Endometrial microvascular endothelial cells (primary cell): ENCODE data around the gene NME3. TPM values are rescaled to one million over a fixed set of nuclear protein-coding genes. Genes with fewer than 3 reads are reported as not detected.

ENCODE experiments used
- in situ Hi-C: cut with HindIII; loops from 2 replicates; pipeline ENCODE4 v1.10.0; 2017; ENCODE audit warnings: low sequenced_read_pairs, low pct_unique_long_range_greater_than_20kb; ENCODE audit errors: inconsistent ontology term
- total RNA-seq: library from RNA; depleted of rRNA; stranded (reverse); fragments of >200 nt; gene quantifications from one replicate; pipeline ENCODE4 v1.2.3, GENCODE V29; 2015; ENCODE audit errors: inconsistent ontology term

NME3 gene
- total RNA-seq, 1 donor from 2014 or later, result 65.6 TPM

DNA sequence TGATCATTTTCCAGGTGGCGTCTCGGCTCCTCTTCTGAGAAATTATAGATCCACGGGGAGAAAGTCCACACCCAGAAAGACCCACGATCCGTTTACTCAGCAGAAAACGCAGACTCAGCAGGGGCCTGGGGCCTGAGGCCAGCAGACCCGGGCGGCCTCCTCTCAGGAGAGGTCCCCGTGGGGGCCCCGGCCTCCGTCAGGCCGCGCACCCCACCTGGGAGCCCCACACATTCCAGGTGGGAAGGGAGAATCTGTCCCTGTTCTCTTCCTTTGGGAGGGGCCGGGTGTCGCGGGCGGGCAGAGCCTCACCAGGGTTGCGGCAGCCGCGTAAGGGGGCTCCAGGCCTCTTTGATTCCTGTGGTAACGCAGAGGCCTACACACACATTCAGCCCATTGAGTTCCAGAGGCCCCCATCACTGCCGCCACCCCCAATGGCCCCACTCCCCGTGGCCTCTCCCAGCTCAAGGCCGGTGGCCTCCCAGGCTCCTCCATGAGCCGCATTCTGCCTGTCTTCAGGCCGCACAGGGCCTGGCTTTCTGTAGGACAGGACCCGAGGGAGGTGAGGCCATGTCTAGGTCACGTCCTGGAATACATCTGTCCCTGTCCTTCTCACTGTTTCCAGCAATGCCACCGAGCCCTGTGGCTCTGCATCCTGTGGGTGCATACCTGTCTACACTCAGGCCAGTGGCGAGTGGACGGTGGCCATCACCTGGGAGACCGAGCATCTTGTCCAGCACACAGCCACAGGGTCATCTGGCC, 23.7 kb upstream of the NME3 start:
- in situ Hi-C loops, result no loop called here

DNA sequence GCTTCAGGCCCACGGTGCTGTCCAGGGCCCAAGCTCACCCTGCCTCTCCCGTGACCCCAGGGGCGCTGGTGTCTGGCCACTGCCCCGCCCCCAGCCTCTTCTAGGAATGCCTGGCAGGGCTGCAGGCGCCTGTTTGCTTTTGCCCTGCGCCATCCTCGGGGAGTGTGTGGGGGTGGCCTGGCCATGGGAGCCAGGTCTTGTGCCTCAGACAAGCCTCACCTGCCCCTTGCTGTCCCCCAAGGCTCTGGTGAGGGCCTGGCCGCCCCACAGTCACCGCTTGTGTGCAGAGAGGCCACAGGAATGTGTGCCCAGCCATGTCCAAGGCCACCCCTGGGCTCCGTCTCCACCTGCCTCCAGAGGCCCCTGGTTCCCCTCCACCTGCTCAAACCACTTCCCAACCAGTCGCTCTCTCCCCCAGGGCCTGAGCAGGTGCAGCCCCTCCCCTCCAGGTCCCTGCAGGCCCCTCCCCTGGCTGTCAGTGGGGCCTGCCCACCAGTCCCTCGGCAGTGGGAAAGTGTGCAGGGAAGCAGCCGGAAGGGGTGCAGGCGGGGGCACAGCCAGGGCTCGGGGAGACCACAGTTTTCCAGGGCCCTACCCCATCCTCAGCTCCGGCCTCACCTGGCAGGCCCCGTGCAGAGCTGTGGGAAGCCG, 23.0 kb upstream of the NME3 start:
- in situ Hi-C loops, result no loop called here

DNA sequence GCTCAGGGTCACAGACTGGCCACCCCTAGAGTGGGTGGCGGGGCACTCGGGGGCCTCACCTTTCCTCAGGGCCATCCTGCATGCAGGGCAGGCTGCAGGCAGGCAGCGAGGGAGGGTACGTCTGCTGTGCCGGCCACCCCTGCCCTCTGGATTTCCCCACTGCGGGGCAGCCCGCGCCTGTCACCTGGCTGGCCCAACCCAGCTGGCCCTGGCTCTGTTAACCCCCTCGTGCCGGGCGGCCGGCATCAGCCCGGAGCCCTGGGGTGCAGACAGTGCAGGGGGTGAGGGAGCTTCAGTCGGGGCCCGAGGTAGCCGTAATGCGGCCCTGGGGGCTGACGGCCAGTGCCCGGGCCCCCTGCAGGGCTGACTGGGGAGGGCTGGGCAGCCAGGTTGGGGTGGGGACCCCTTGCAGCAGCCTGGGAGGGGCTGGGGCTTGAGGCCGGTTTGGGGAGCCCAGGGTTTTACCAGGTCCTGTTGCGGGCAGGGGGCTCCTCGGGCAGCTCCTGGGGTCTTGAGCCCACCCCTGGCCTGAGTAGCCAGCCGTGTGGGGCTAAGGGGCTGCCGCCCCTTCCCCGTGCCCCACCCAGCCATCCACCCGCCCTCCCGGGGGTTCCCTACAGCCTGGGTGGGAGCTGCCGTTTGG, 22.4 kb upstream of the NME3 start, which contains the start of gene IGFALS:
Gene IGFALS, minus strand, starts transcription at position 128 of the 643 bp plus-strand sequence. Its CDS starts 53 bp downstream, at position 75.
- in situ Hi-C loops, result no loop called here

DNA sequence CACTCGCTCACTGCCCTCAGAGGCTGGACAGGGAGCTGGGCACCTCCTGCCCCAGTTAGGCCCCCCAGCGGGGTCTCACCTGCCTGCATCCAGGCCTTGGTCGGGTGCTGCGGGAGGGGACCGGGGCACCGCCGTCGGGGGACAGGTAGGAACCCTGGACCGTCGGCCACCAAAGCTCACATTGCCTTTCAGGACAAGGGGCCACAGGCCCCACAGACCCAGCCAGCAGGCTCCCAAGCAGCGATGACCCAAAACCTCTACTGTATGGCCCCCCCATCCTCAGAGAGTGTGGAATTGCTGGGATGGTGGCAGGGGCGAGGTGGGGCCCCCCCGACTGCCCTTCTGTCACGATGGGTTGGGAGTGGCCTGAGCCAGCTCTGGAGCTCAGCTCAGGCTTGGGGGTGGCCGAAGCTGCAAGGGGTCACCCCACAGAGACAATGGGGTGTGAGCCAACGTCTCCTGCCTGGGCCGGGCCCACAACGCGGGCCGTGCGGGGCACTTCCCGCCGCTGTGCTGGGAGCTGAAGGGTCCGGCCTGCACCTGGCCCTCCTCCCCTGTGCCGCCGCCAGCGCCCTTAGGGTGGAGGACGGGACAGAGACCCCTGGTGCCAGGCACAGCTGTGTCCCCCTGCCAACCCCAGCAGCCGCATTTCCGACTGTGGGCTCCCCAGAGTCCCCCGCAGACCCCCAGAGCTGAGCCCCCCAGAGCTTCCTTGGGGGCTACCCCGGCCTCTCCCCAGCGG, 21.7 kb upstream of the NME3 start:
- in situ Hi-C loops, result no loop called here

DNA sequence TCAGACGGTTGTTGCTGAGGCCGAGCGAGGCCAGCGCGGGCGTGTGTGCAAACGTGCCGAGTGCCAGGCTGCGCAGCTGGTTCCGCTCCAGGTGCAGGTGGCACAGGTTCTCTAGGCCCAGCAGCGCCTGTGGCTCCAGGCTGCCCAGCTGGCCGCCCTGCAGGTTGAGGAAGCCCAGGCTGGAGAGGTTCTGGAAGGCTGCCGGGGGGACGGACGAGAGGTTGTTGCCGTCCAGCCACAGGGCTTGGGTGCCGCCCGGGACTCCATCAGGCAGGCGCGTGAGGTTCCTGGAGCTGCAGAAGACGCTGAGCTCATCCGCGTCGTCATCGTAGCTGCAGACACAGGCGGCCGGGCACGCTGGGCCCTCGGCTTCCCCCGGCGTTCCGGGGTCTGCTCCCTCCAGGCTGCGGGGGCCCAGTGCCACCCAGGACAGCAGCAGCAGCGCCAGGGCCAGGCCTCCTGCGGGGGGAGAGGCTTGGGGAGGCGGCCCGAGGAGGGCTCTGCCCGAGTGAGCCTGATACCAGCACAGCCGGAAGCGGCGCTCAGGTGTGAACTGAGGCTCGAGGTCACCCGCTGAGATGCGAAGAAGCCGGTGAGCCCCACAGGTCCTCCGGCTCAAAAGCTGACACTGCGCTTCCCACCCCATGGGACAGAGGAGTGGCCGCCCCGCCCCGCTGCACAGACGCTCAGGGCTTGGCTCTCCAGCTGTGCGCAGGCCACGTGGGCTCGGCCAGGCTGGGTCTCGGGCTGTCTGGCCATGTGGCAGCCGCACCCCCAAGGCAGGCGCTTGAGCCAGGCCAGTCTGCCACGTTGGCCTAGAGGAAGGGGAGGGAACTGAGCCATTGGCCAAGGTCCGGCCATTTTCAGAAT, 20.8 kb upstream of the NME3 start:
- in situ Hi-C loops, result no loop called here

DNA sequence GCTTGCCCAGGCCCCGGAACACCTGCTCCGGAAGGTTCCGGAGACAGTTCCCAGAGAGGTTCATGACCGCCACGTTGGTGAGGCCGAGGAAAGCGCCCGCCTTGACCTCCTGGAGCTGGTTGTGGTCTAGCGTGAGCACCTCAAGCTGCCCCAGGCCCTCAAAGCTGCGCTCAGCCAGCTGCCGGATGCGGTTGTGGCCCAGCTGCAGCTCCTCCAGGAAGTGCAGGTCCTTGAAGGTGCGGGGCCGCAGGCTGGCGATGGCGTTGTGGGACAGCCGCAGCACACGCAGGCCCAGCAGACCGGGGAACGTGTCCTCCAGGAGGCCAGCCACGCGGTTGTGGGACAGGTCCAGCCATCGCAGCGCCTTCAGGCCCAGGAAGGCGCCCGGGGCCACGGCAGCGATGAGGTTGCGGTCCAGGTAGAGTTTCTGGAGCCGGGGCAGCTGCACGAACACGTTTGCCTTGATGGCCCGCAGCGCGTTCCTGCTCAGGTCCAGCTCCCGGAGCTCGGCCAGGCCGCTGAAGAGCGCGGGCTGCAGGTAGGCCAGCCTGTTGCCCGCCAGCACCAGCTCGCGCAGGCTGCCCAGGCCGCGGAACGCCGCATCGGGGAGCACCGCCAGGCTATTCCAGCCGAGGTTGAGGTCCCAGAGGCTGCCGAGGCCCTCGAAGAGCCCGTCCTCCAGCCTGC, 20.1 kb upstream of the NME3 start:
- in situ Hi-C loops, result no loop called here

DNA sequence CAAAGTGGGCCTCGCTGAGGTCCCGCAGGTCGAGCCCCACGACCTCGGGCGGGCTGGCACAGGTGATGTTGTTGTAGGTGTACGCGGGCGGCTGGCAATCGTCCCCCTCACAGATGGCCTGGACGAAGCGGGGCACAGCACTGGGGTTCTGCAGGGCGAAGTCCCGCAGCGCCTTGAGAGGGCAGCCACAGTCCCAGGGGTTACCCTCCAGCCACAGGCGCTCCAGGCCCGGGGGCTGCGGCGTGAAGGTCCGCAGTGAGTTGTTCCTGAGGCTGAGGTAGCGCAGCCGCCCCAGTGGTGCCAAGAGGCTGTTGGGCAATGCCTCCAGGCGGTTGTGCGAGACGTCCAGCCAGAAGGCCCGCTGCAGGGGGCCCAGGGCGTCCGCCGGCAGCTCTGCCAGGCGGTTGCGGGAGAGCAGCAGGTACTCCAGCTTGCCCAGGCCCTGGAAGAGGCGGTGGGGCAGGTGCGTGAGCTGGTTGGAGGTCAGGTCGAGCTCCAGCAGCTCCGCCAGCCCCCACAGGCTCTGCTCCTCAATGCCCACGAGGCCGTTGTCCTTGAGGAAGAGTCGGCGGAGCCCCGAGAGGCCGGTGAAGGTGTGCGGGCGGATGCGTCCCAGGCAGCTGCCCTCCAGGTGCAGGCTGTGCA, 19.4 kb upstream of the NME3 start:
- in situ Hi-C loops, result no loop called here

DNA sequence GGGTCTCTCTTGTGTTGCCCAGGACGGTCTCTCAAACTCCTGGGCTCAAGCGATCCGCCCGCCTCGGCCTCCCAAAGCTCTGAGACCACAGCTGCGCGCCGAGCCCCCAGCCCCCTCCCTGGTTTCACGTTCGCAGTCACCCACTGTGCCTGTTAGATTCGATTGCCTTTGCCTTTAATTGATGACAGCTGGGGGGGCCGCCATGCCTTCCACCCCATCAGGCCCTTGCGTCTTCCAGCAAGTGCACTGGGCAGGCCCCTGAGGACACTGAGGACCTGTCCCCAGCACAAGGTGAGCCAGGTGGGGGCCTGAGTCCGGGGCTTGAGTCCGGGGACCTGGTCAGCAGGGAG, 18.9 kb upstream of the NME3 start:
- in situ Hi-C loops, result no loop called here

DNA sequence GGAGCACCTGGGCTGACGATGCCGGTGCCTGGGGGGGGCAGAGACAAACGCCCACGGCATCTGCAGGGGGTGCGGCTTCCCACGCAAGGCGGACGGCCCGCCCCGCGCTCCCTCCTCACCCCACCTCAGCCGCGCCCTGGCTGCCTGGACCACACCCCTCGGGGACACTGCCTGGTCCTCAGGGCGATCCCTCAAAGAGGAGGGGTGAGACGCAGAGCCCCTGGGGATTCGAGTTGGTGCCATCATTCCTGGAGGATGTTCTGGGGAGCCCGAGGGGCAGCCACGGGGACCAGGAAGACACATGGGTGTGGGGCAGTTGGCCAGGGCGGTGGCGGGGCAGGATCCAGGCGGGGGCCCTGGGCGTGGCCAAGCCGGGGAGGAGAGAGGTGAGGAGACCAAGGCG, 18.3 kb upstream of the NME3 start:
- in situ Hi-C loops, result no loop called here

DNA sequence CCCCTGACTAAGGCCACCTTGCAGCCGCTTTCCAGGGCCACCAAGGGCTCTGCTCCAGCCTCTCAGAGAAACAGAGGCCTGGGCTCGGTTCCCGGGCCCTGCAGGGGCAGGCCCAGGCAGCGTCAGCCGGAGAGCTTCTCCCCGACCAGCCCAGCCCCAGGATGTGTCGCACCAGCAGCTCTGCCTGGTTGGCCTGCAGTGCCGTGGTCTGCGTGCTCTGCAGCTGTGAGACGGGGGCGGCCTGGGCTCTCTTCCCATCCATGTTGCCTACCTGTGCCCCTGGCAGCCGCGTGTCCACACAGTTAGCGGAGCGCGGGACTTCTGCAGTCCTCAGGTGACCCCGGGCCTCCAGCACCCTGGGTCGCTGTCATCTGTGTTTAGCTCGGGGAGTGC, 17.4 kb upstream of the NME3 start:
- in situ Hi-C loops, result no loop called here

DNA sequence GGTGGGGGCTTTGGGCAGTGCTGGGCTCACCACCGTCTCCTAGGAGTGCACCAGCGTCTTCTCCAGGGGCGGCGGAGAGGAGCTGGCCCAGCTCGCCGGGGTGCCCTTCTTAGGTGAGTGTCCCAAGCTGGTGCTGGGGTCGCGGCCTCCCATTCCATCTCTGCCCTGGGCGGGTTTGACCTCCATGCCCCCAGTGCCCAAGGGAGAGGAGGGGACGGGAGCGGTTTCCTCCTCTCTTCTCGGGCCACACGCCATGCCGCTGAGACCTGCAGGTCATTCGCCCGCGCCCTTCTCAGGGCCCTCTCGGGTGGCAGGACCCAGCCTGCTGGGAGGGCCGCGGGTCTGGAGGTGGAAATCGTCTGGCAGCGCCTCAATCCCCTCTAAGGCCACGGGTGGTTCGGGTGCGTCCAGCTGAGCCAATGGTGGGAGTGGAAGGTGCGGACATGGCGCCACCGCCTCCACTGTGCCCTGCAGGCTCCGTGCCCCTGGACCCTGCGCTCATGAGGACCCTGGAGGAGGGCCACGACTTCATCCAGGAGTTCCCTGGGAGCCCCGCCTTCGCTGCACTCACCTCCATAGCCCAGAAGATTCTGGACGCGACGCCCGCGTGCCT, 16.9 kb upstream of the NME3 start:
- in situ Hi-C loops, result no loop called here

DNA sequence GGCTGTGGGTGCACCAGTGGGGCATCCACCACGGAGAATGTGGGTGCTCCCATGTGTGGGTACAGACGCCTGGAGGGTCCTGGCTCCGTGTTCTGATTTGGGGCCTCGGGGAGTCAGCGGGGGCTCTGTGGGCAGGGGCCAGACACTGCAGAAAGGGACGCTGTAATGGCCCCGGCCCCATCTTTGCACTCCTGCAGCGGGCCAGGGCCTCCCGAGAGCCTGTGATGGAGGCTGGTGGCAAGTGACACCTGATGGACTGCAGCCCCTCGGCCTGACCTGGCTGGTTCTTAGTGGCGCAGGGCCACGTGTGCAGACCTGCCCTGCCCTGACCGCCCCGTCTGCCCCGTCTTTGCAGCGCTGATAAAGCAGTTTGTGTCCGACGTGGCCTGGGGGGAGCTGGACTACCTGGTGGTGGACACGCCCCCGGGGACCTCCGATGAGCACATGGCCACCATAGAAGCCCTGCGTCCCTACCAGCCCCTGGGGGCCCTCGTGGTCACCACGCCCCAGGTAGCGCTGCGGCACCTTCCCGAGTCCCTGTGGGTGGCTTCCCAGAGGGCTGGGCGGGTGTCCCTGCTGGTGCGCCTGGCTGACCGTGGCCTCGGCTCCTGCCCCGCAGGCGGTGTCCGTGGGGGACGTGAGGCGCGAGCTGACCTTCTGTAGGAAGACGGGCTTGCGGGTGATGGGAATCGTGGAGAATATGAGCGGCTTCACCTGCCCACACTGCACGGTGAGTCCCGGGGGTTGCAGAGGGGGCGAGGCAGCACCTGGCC, 16.2 kb upstream of the NME3 start:
- in situ Hi-C loops, result no loop called here

DNA sequence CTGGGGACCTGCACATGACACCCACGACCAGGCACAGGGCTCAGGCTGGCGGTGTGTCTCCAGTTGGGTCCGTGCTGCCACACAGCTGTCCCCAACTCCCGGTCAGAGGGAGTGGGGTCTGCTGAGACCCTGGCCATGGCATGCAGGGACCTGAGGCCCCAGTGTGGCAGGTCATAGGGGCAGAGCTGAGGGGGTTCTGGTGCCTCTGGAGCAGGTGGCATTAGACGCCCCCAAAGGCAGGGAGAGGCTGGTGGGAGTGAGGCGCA, 15.6 kb upstream of the NME3 start:
- in situ Hi-C loops, result no loop called here

DNA sequence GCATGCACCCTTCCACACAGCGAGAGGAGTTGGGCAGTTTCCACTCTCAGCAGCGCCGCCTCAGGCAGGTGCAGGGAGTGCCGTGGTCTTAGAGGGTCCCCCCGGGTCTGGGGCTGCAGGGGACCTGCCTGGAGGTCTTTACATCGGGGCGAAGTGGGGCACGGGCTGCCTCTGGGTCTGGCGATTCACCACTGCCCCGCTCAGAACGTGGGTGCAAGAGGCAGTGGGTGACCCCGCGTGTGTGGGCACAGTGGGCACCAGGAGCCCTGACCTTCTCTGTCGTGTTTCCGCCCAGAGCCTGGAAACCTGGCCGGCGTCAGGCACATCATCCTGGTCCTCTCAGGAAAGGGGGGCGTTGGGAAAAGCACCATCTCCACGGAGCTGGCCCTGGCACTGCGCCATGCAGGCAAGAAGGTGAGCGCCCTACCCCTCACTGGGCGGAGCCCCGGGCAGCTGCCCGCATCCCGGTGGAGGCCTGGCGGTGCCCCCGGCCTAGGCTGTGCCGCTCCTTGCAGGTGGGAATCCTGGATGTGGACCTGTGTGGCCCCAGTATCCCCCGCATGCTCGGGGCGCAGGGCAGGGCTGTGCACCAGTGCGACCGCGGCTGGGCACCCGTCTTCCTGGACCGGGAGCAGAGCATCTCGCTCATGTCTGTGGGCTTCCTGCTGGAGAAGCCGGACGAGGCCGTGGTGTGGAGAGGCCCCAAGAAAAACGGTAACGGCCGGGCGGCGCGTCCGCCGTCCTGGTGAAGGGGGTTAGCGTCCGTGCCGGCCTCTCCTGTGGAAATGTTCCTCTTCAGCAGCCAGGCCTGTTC, 15.1 kb upstream of the NME3 start:
- in situ Hi-C loops, result no loop called here

DNA sequence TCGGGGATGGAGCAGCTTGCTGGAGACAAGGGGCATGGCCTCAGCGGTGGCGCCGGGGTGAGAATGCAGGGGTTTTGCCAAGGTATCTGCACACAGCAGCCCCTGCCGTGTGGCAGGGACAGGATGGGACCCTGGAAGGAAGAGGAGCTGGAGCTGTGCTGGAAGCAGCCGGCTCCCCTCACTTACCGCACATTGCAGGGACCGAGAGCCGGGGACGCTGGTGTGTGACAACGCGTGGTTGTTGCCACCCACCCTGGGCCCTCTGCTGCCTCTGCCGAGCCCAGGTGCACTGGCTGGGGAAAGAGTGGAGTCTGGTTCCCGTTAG, 14.5 kb upstream of the NME3 start:
- in situ Hi-C loops, result no loop called here
